ENCODE results near the gene PSMA6.
"Not testable (repeated sequence)": the region's sequence is repeated elsewhere in the genome, so short reads cannot be mapped to it uniquely, and the experiment has no call there.

Gene PSMA6

GRCh38 chr14:35344107-35344807, 52.1 kb downstream of the PSMA6 start:
- DNase-seq (ENCODE audit: low spot score) = no peak

- no peak for DNase-seq (ENCODE audit: low spot score)
These were observed 54.6 kb downstream of the PSMA6 start for GRCh38 chr14:35346738-35347322.

- no peak for DNase-seq (ENCODE audit: low spot score)
These were observed 55.3 kb downstream of the PSMA6 start for GRCh38 chr14:35347323-35348043.

GRCh38 chr14:35348044-35348380, 55.8 kb downstream of the PSMA6 start:
- not testable (repeated sequence) for DNase-seq (ENCODE audit: low spot score)

GRCh38 chr14:35349496-35350365, 57.5 kb downstream of the PSMA6 start:
- no peak for DNase-seq (ENCODE audit: low spot score)

GRCh38 chr14:35351497-35351896, 59.3 kb downstream of the PSMA6 start:
- DNase-seq (ENCODE audit: low spot score) = no peak

GRCh38 chr14:35351897-35352273, 59.7 kb downstream of the PSMA6 start:
- no peak for DNase-seq (ENCODE audit: low spot score)

GRCh38 chr14:35352274-35353233, 60.4 kb downstream of the PSMA6 start:
- no peak for DNase-seq (ENCODE audit: low spot score)

- no peak for DNase-seq (ENCODE audit: low spot score)
These were observed 61.4 kb downstream of the PSMA6 start for GRCh38 chr14:35353409-35354172.

GRCh38 chr14:35355235-35355634, 63.1 kb downstream of the PSMA6 start:
- DNase-seq (ENCODE audit: low spot score) = not testable (repeated sequence)

- DNase-seq (ENCODE audit: low spot score) = no peak
These were observed 64.0 kb downstream of the PSMA6 start for GRCh38 chr14:35355981-35356841.

GRCh38 chr14:35359655-35360054, 67.5 kb downstream of the PSMA6 start:
- not testable (repeated sequence) for DNase-seq (ENCODE audit: low spot score)

- DNase-seq (ENCODE audit: low spot score) = no peak
These were observed 68.9 kb downstream of the PSMA6 start for GRCh38 chr14:35361141-35361480.

- no peak for DNase-seq (ENCODE audit: low spot score)
These were observed 70.3 kb downstream of the PSMA6 start for GRCh38 chr14:35362450-35362849.

GRCh38 chr14:35362911-35363374, 70.8 kb downstream of the PSMA6 start:
- DNase-seq (ENCODE audit: low spot score) = no peak

GRCh38 chr14:35365130-35366055, 73.2 kb downstream of the PSMA6 start:
- no peak for DNase-seq (ENCODE audit: low spot score)

GRCh38 chr14:35366056-35366451, 73.9 kb downstream of the PSMA6 start:
- DNase-seq (ENCODE audit: low spot score) = no peak

GRCh38 chr14:35366521-35366976, 74.4 kb downstream of the PSMA6 start:
- DNase-seq (ENCODE audit: low spot score) = no peak

All from cerebellar cortex (tissue), 1 donor.